IMR-90 (cell line): Measurements from ENCODE around the gene ABLIM3. TPM values are rescaled to one million over a fixed set of nuclear protein-coding genes. Genes with fewer than 3 reads are reported as not detected.

Experiments used
- ATAC-seq: fragments of 200-7000 bp; cut with Tn5 transposase; 2 replicates; pipeline ENCODE4 v1.9.1; 2020; ENCODE audit warnings: low read depth, mild to moderate bottlenecking, moderate library complexity
- BruUV-seq: library from RNA; stranded (reverse); fragments of 400-500 nt; replicated peaks from 2 replicates; lab custom pipeline; 2021; lab: Mats Ljungman, UMichigan
- CTCF ChIA-PET: fragments of 300-600 bp; formaldehyde crosslinking; extraction: SDS; loops from one replicate; lab custom pipeline; 2021; ENCODE audit warnings: antibody characterized with exemption; lab: Yijun Ruan, JAX
- POLR2A ChIA-PET: fragments of 300-600 bp; sonication (Branson Sonifier 250); formaldehyde crosslinking; loops from one replicate; lab custom pipeline; 2022; ENCODE audit warnings: antibody characterized with exemption; ENCODE audit not compliant: unreplicated experiment; lab: Charles Lee
- DNase-seq: peaks from one replicate; pipeline ENCODE4 v3.0.0; 2013
- H2AFZ ChIP-seq: replicated peaks from 2 replicates; pipeline ENCODE3; 2013; ENCODE audit warnings: low read length, mild to moderate bottlenecking; ENCODE audit not compliant: poor library complexity
- H2AK5ac ChIP-seq: 2 replicates; pipeline ENCODE4 v1.6.1; 2013; ENCODE audit warnings: low read depth, low read length, inconsistent platforms
- H2AK9ac ChIP-seq: replicated peaks from 2 replicates; pipeline ENCODE3; 2013; ENCODE audit warnings: mild to moderate bottlenecking, low read depth, low read length, moderate library complexity; ENCODE audit not compliant: poor library complexity
- H2BK120ac ChIP-seq: 2 replicates; pipeline ENCODE4 v1.6.1; 2013; ENCODE audit warnings: low read depth, low read length, inconsistent platforms
- H2BK15ac ChIP-seq: 3 replicates; pipeline ENCODE4 v1.6.1; 2013; ENCODE audit warnings: low read depth, low read length, inconsistent platforms
- H2BK20ac ChIP-seq: 2 replicates; pipeline ENCODE4 v1.6.1; 2013; ENCODE audit warnings: low read depth, mild to moderate bottlenecking, inconsistent platforms, low read length, moderate library complexity
- H2BK5ac ChIP-seq: 2 replicates; pipeline ENCODE4 v1.6.1; 2013; ENCODE audit warnings: mild to moderate bottlenecking, low read depth, low read length, inconsistent platforms; ENCODE audit not compliant: poor library complexity, severe bottlenecking
- H3K14ac ChIP-seq: replicated peaks from 2 replicates; pipeline ENCODE4 v1.6.1; 2013; ENCODE audit warnings: low read depth, low read length, inconsistent platforms
- H3K18ac ChIP-seq: 2 replicates; pipeline ENCODE4 v1.6.1; 2013; ENCODE audit warnings: low read depth, low read length, control low read depth
- H3K23ac ChIP-seq: 2 replicates; pipeline ENCODE4 v1.6.1; 2013; ENCODE audit warnings: low read depth, low read length, inconsistent platforms
- H3K27ac ChIP-seq: 2 replicates; pipeline ENCODE4 v1.5.1; 2013; ENCODE audit warnings: mild to moderate bottlenecking, control low read depth, low read length; ENCODE audit not compliant: insufficient read depth
- H3K27me3 ChIP-seq: 2 replicates; pipeline ENCODE4 v1.6.1; 2013; ENCODE audit warnings: low read length; ENCODE audit not compliant: control insufficient read depth, insufficient read depth
- H3K36me3 ChIP-seq: 2 replicates; pipeline ENCODE4 v1.6.1; 2013; ENCODE audit warnings: low read length, mixed read lengths; ENCODE audit not compliant: control insufficient read depth, insufficient read depth
- H3K4ac ChIP-seq: 2 replicates; pipeline ENCODE4 v1.6.1; 2013; ENCODE audit warnings: low read depth, low read length, inconsistent platforms
- H3K4me1 ChIP-seq: 2 replicates; pipeline ENCODE4 v1.6.1; 2013; ENCODE audit warnings: low read length, mixed read lengths; ENCODE audit not compliant: control insufficient read depth, insufficient read depth
- H3K4me2 ChIP-seq: 2 replicates; pipeline ENCODE4 v1.6.1; 2013; ENCODE audit warnings: low read depth, mild to moderate bottlenecking, control low read depth, low read length, moderate library complexity
- H3K4me3 ChIP-seq: 2 replicates; pipeline ENCODE4 v1.5.1; 2013; ENCODE audit warnings: low read depth, mild to moderate bottlenecking, control low read depth, low read length, moderate library complexity; ENCODE audit not compliant: insufficient read depth
- H3K56ac ChIP-seq: 2 replicates; pipeline ENCODE4 v1.6.1; 2013; ENCODE audit warnings: low read length, inconsistent platforms; ENCODE audit not compliant: insufficient read depth; ENCODE audit errors: extremely low read depth
- H3K79me1 ChIP-seq, 2 experiments: 2 replicates each; pipeline ENCODE4 v1.6.1; 2013; ENCODE audit warnings: low read length in 2 of 2, inconsistent platforms in 1 of 2, low read depth in 1 of 2
- H3K9ac ChIP-seq: 2 replicates; pipeline ENCODE4 v1.6.1; 2013; ENCODE audit warnings: low read depth, low read length, control low read depth
- H3K9me1 ChIP-seq: 2 replicates; pipeline ENCODE4 v1.6.1; 2013; ENCODE audit warnings: low read length, inconsistent platforms; ENCODE audit not compliant: insufficient read depth
- H3K9me3 ChIP-seq: 2 replicates; pipeline ENCODE4 v1.6.1; 2013; ENCODE audit warnings: low read length; ENCODE audit not compliant: control insufficient read depth, insufficient read depth
- H4K20me1 ChIP-seq: 2 replicates; pipeline ENCODE4 v1.6.1; 2013; ENCODE audit warnings: low read length, inconsistent platforms; ENCODE audit not compliant: insufficient read depth
- H4K5ac ChIP-seq: 2 replicates; pipeline ENCODE4 v1.6.1; 2013; ENCODE audit warnings: mild to moderate bottlenecking, low read depth, low read length, control low read depth
- H4K8ac ChIP-seq, 2 experiments: 2 replicates each; pipeline ENCODE4 v1.6.1; 2013; ENCODE audit warnings: low read depth in 2 of 2, low read length in 2 of 2, control low read depth in 1 of 2, inconsistent platforms in 1 of 2
- H4K91ac ChIP-seq: 2 replicates; pipeline ENCODE4 v1.6.1; 2013; ENCODE audit warnings: low read depth, low read length, inconsistent platforms; ENCODE audit not compliant: insufficient read depth
- BHLHE40 ChIP-seq: fragments of 150-350 bp; IDR thresholded peaks from 2 replicates; pipeline ENCODE4 v1.6.1; 2016; ENCODE audit warnings: mild to moderate bottlenecking, low read depth, low read length
- CEBPB ChIP-seq: IDR thresholded peaks from 2 replicates; pipeline ENCODE4 v1.6.1; 2012; ENCODE audit warnings: low read depth, low read length, improper control_type of control experiment
- CHD1 ChIP-seq: IDR thresholded peaks from 2 replicates; pipeline ENCODE4 v1.6.1; 2012; ENCODE audit warnings: low read depth, low read length, improper control_type of control experiment
- FOS ChIP-seq: fragments of 150-350 bp; IDR thresholded peaks from 2 replicates; pipeline ENCODE4 v1.6.1; 2016; ENCODE audit warnings: low read depth, low read length
- MAFK ChIP-seq: IDR thresholded peaks from 2 replicates; pipeline ENCODE4 v1.6.1; 2012; ENCODE audit warnings: low read depth, low read length, improper control_type of control experiment
- MAZ ChIP-seq: IDR thresholded peaks from 2 replicates; pipeline ENCODE4 v1.6.1; 2012; ENCODE audit warnings: low read depth, mild to moderate bottlenecking, low read length, improper control_type of control experiment, moderate library complexity, borderline replicate concordance
- MXI1 ChIP-seq: IDR thresholded peaks from 2 replicates; pipeline ENCODE4 v1.6.1; 2012; ENCODE audit warnings: low read depth, mild to moderate bottlenecking, low read length, moderate library complexity, borderline replicate concordance
- NFE2L2 ChIP-seq: fragments of 150-350 bp; IDR thresholded peaks from 2 replicates; pipeline ENCODE4 v1.6.1; 2016; ENCODE audit warnings: low read depth, mild to moderate bottlenecking, low read length
- POLR2A ChIP-seq: IDR thresholded peaks from 2 replicates; pipeline ENCODE4 v1.6.1; 2012; ENCODE audit warnings: mild to moderate bottlenecking, low read depth, low read length
- RAD21 ChIP-seq: IDR thresholded peaks from 2 replicates; pipeline ENCODE4 v1.6.1; 2012; ENCODE audit warnings: low read length, improper control_type of control experiment
- RCOR1 ChIP-seq: IDR thresholded peaks from 2 replicates; pipeline ENCODE4 v1.6.1; 2012; ENCODE audit warnings: mild to moderate bottlenecking, low read length, improper control_type of control experiment; ENCODE audit not compliant: insufficient replicate concordance
- SMC3 ChIP-seq: fragments of 150-350 bp; IDR thresholded peaks from 2 replicates; pipeline ENCODE4 v1.6.1; 2016; ENCODE audit warnings: low read depth, mild to moderate bottlenecking, antibody characterized with exemption, low read length, moderate library complexity
- WGBS, 2 experiments: methylation state at CpG; one replicate each; pipeline versions ENCODE4 v1.1.5 to v1.1.7; 2013; ENCODE audit warnings: missing lambda C conversion rate in 2 of 2; ENCODE audit not compliant: insufficient read length in 1 of 2; ENCODE audit errors: extremely low coverage in 2 of 2; 5-methylcytosine and 5-hydroxymethylcytosine counted together
- dilution Hi-C: fragments of 300-500 bp; cut with HindIII; formaldehyde crosslinking; loops from one replicate; pipeline ENCODE4 v1.14.3; 2018; ENCODE audit warnings: low sequenced_read_pairs; ENCODE audit not compliant: unreplicated experiment
- in situ Hi-C: fragments of 300-500 bp; cut with MboI; formaldehyde crosslinking; loops from 3 replicates; pipeline ENCODE4 v1.14.3; 2019; ENCODE audit warnings: low sequenced_read_pairs, inconsistent platforms, mixed read lengths
- intact Hi-C: fragments of 100-400 bp; cut with micrococcal nuclease; formaldehyde crosslinking; loops from 2 replicates; pipeline ENCODE4 v1.10.0; 2022
- polyA plus RNA-seq, 3 experiments: library from polyadenylated mRNA; depleted of rRNA; stranded (reverse); fragments of >200 nt; gene quantifications; 2 replicates each; pipeline ENCODE4 v1.2.3, GENCODE V29; 2012; ENCODE audit warnings: low replicate concordance in 1 of 3
- total RNA-seq: library from RNA; depleted of rRNA; stranded (reverse); fragments of >200 nt; gene quantifications from 2 replicates; pipeline ENCODE4 v1.2.3, GENCODE V29; 2012
- TF ChIP-seq, protein P1 (sequence below): fragments of 150-350 bp; IDR thresholded peaks from 2 replicates; pipeline ENCODE4 v1.6.1; 2017; ENCODE audit warnings: mild to moderate bottlenecking, antibody characterized with exemption, low read length, low read depth
- TF ChIP-seq, protein P2 (sequence below): fragments of 150-350 bp; IDR thresholded peaks from 2 replicates; pipeline ENCODE4 v1.6.1; 2016; ENCODE audit warnings: low read depth, mild to moderate bottlenecking, low read length, moderate library complexity, borderline replicate concordance
- TF ChIP-seq, protein P3 (sequence below): conservative IDR thresholded peaks from 2 replicates; pipeline ENCODE4 v1.5.1; 2012; ENCODE audit warnings: mild to moderate bottlenecking, low read depth, low read length, improper control_type of control experiment

ABLIM3 gene
- total and polyA plus RNA-seq, 2 of the 4 experiments (the other 2 are of a cell fraction): 33.3 to 69.9 TPM

DNA sequence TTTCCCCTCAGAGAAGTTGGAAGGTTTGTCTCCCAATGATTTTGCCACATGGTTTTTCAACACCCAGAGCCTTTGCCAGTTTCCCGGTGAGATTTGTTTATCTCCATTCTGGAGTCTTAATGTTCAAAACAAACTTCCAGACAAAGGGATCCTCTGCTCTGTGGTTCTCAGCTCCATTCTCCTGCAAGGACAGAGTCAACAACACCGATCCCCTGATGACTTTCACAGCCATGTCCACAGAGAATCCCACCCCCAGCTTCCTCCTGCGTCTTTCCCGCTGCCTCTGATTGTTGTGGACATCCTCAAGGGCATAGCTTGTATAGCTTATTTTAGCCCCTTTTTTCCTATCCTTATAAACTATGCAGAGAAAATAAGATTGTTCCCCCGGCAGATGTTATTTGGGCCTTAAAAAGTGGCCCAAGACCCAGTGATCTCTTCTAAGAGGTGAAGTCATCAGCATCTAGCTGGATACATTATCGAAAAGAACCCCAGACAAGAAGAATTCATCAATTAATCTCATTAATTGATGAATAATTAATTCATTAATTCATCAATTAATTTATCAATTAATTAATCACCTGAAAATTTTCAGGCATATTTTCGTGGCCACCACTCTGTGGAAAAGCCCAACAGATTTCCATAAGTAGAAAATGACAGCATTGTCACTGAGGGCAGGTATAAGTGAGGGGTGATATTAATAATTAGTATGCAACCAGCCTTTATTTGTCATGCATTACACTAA, 2.9 kb upstream of the ABLIM3 start:
- H3K27ac ChIP-seq: no peak overlapping the region
- H2BK120ac ChIP-seq: peak overlapping the region; percentile 66
- DNase-seq (no peak), ATAC-seq (no peak)
- H2BK20ac ChIP-seq: peak overlapping the region; percentile 4; the same call in 1 of the 2 replicates
- H3K9me3 ChIP-seq: no peaks in the 10 kb centered on the region
- ChIA-PET POLR2A (no interaction called here), CTCF (no interaction called here)
- H3K4me2 ChIP-seq: no peak overlapping the region
- peaks cover 20% of the 10 kb centered on the region for H3K4me1 ChIP-seq
- no peak overlapping the region for H3K23ac ChIP-seq
- in situ Hi-C loops: no loop called here
- no peaks in the 10 kb centered on the region for H3K27me3 ChIP-seq
- H2AK5ac ChIP-seq: peak overlapping the region; percentile 75; the same call in 1 of the 2 replicates
- no peak overlapping the region for H2AFZ ChIP-seq
- no peak overlapping the region for H3K4me3 ChIP-seq
- intact Hi-C loops: no loop called here
- H3K14ac ChIP-seq: no peak overlapping the region
- peak overlapping the region; percentile 53; the same call in 2 of the 3 replicates for H2BK15ac ChIP-seq
- no peaks in the 10 kb centered on the region for H4K20me1 ChIP-seq
- peak overlapping the region; percentile 50 for H3K4ac ChIP-seq
- H3K18ac ChIP-seq: no peak overlapping the region
- 0 out of 2 replicates have a peak overlapping the region, but pooled peaks have one; percentile 8 for H4K91ac ChIP-seq
- 85% methylated on average over 4 of the region's 7 CpGs; no CpG with 5 or more reads in 1 of the 2 experiments for WGBS, 2 experiments
- no peaks in the 10 kb centered on the region for H3K36me3 ChIP-seq
- no TSS peak for BruUV-seq
- no peak overlapping the region for H2BK5ac ChIP-seq
- H3K79me1 ChIP-seq: peaks cover 4 to 27% of the 10 kb centered on the region in 2 experiments; a peak in 3 of 4 replicates
- no peak overlapping the region for H2AK9ac ChIP-seq
- H4K5ac ChIP-seq: no peak overlapping the region
- H3K9me1 ChIP-seq: peaks cover 21% of the 10 kb centered on the region
- dilution Hi-C loops: no loop called here
- H3K9ac ChIP-seq: no peak overlapping the region
- peak overlapping the region in 1 of 2 experiments; percentile 17; a peak in 1 of 4 replicates for H4K8ac ChIP-seq
- H3K56ac ChIP-seq: no peak overlapping the region
- TF ChIP-seq MAZ (no peak), BHLHE40 (no peak), RAD21 (no peak), RCOR1 (no peak), FOS (no peak), MAFK (no peak), CEBPB (no peak), SMC3 (no peak), CHD1 (no peak), POLR2A (no peak), NFE2L2 (no peak), MXI1 (no peak)
- TF ChIP-seq, protein P1, sequence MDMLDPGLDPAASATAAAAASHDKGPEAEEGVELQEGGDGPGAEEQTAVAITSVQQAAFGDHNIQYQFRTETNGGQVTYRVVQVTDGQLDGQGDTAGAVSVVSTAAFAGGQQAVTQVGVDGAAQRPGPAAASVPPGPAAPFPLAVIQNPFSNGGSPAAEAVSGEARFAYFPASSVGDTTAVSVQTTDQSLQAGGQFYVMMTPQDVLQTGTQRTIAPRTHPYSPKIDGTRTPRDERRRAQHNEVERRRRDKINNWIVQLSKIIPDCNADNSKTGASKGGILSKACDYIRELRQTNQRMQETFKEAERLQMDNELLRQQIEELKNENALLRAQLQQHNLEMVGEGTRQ: no peak
- TF ChIP-seq, protein P2, sequence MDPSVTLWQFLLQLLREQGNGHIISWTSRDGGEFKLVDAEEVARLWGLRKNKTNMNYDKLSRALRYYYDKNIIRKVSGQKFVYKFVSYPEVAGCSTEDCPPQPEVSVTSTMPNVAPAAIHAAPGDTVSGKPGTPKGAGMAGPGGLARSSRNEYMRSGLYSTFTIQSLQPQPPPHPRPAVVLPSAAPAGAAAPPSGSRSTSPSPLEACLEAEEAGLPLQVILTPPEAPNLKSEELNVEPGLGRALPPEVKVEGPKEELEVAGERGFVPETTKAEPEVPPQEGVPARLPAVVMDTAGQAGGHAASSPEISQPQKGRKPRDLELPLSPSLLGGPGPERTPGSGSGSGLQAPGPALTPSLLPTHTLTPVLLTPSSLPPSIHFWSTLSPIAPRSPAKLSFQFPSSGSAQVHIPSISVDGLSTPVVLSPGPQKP: no peak
- TF ChIP-seq, protein P3, sequence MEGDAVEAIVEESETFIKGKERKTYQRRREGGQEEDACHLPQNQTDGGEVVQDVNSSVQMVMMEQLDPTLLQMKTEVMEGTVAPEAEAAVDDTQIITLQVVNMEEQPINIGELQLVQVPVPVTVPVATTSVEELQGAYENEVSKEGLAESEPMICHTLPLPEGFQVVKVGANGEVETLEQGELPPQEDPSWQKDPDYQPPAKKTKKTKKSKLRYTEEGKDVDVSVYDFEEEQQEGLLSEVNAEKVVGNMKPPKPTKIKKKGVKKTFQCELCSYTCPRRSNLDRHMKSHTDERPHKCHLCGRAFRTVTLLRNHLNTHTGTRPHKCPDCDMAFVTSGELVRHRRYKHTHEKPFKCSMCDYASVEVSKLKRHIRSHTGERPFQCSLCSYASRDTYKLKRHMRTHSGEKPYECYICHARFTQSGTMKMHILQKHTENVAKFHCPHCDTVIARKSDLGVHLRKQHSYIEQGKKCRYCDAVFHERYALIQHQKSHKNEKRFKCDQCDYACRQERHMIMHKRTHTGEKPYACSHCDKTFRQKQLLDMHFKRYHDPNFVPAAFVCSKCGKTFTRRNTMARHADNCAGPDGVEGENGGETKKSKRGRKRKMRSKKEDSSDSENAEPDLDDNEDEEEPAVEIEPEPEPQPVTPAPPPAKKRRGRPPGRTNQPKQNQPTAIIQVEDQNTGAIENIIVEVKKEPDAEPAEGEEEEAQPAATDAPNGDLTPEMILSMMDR: no peak
